ENCODE results near the gene ISCU.
"Not testable (repeated sequence)": the region's sequence is repeated elsewhere in the genome, so short reads cannot be mapped to it uniquely, and the experiment has no call there.

The ISCU gene

DNA sequence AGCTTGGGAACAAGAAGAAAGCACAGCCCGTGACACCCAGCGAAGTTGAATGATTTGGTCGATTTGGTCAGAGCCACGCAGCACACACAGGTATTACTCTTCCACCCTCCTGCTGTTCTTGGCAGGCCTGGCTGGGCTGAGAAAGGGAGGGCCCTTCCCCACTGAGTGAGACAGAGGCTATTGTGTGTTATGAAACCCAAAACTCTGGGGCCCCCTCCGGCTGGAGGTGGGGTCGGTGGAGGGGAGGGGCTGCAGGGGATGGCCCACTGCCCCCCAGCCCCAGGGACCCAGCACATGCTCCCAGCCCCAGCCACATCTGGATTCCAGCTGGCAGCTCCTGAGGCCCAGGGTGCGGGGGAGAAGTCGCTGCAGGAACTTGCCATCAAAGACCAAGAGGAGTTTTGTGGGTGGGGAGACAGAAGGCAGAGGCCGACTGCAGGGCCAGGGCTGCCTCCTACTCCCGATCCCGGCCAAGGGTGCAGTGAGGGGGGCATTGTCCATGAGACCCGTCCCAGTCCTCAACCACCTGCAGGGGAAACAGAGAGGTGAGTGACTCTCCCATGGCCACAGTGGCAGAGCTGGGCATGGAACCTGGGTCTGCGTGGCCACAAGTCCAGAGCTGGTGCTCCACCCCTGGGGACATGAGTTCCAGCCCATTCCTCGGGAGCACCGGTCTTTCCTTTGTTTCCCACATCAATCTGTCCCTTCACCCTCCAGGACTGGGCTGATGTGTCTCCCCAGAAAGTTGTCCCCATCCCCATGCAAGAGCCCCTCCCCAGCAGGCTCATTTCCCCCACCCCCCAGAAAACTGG, 26.8 kb downstream of the ISCU start:
- no peak for DNase-seq (ENCODE audit: low read depth, low spot score)

DNA sequence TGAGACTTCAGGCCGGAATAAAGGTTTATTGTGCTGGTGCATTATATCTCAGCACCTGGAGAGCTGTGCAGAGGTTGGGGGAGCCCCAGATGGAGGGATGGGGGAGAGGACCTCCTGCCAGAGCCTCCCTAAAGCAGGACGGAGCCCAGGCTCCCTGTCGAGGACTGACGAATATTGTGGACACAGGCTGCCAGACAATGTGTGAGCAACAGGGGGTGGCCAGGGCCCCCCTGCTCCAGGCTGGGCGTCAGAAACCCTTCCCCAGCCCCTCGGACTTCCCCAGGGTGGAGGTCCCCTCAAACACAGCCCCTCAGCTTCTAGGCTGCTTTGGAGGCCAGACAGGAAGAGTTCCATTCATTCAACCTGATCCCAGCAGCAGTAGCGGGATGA, 27.4 kb downstream of the ISCU start:
- no peak for DNase-seq (ENCODE audit: low read depth, low spot score)

- DNase-seq (ENCODE audit: low read depth, low spot score): not testable (repeated sequence)
Observed at GRCh38 chr12:108590463-108590862, 28.1 kb downstream of the ISCU start.

GRCh38 chr12:108591267-108591980, 29.0 kb downstream of the ISCU start:
- DNase-seq (ENCODE audit: low read depth, low spot score): no peak

DNA sequence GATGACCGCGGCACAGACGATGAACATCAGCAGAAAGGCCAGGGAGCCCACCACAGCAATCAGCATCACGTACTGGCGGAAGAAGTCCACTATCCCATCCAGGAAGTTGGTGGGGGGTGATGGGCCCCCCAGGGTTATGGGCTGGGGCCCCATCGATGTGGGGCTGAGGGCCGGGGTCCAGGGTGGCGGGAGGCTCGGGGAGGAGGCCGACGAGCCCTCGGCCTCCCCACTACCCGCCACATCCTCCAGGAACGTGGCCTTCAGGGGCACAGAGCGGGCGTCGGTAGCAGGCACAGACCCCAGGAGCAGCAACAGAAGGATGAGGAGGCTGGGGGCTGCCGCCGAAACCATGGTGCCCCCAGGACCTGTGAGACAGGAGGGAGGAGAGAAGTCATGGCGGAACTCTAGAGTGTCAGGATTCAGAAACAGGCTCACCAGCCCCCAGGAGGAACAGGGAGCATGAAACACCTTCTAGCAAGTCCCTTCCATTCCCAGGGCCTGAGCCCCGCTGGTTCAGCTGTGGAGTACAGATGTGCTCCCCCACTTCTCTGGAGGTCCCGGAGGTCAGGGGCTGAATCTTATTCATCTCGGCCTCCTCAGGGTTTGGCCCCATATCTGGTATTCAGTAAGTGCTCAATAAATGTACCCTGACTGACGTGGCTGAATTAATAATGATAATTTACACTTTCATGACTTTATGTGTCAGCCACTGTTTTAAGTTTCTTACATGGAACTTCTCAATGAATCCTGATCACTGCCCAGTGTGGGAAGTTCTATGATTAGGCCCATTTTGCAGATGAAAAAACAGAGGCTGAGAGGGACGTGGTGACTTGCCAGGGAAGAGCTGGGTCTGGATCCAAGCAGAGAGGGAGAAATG, 29.9 kb downstream of the ISCU start:
- no peak for DNase-seq (ENCODE audit: low read depth, low spot score)

GRCh38 chr12:108594323-108594903, 32.0 kb downstream of the ISCU start:
- DNase-seq (ENCODE audit: low read depth, low spot score): no peak

- no peak for DNase-seq (ENCODE audit: low read depth, low spot score)
Observed at GRCh38 chr12:108594960-108595710, 32.7 kb downstream of the ISCU start.

- DNase-seq (ENCODE audit: low read depth, low spot score): no peak
Observed at GRCh38 chr12:108595711-108596647, 33.6 kb downstream of the ISCU start.

DNA sequence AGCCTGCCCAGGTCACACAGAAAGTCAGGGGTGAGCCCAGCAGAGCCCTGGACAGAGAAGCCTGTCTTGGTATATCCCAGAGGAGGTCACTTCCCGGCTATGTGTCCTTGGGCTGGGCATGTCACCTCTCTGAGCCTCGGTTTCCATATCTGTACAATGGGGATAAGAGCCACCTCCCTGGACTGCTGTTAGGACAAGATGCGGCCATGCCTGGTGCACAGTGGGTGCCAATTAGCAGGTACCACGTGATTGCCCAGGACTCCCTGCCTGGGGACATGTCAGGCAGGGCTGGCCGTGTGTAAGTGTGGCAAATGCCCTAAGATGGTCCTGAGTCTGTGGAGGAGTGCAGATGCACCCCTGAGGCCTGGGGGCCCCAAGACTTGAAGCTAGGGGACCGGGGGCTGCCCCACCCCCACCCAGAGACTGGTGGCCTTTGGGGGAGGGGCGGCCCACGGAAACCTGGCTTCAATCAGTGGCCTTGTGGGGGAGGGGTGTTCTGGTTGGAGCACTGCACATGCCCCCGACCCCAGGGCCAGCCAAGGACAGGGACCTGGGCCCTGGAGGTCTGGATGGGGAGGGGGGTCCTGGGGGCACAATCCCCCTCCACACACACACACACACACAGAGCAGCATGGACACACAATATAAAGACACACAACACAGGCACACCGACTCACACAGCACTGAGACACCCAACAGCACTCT, 34.6 kb downstream of the ISCU start:
- no peak for DNase-seq (ENCODE audit: low read depth, low spot score)

DNA sequence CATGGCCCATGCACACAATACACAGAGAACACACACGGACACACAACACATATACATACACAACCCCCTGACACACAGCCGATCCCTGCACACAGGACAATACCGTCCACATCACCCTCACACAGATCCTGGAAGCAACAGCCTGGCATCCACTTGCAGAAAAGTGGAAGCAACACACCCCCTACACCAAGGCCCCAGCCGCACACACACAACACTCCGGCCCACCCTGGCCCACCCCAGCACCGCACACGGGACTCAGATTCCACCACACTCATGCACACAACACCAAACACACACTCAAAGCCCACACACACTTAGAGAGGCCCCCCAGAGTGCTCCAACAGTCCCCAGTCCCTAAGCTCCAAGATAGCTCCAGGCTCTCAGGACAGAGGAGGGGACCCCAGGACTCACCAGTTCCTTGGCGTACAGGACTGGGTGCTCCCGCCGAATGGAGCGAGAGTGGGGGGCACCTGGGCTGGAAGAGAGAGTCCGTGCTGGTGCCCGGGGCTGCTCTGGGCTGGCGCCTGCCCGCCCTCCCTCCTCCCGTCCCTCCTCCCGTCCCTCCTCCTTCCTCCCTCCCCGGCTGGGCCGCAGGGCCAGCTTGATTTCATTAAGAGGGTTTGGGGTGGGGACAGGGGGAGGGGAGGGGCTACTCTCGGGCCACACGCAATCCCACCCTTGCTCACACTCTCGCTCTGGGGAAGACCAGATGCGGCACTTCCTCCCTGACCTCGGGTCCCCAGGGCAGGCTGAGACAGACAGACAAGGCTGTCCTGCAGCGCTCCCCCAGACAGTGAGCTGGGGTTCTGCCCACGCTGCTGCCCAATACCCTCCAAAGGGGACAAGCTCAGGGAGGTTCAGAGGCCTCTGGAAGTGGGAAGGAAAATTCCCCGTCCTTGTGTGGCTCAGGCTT, 35.4 kb downstream of the ISCU start, which contains the start of gene TMEM119:
Gene TMEM119, minus strand, starts transcription at position 526 of the 913 bp plus-strand sequence. CDS start 5,701 bp downstream, outside the sequence.
- DNase-seq (ENCODE audit: low read depth, low spot score): no peak

DNA sequence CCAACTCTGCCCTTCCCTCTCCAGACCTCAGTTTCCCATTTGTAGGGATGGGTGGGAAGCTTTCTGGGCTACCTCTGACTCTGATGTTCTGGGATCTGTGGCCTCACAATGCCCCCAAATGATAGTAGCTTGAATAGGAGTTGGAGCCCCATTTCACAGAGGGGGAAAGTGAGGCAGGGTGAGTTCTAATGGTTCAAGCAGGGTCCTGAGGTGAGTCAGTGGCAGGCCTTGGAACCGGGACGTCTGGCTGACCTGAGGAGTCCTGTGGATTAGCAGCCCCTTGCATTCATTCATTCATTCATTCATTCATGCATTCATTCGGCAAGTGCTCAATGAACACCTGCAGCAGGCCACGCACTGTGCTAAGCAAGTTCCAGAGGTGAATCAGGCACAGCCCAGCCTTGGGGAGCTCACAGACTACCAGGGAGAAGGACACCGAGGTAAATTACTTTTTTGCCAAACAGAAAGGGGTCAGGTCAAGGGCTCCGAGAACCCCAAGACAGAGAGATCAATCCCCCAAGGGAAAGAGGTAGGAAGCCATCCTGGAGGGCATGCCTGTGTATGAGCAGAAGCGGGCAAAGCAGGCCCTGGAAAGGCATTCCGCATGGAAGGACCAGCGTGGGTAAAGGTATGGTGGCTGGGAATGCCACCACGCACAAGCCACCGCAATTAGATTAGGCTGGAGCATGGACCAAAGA, 36.3 kb downstream of the ISCU start:
- no peak for DNase-seq (ENCODE audit: low read depth, low spot score)

- DNase-seq (ENCODE audit: low read depth, low spot score): no peak
Observed at GRCh38 chr12:108599541-108599940, 37.1 kb downstream of the ISCU start.

- DNase-seq (ENCODE audit: low read depth, low spot score): no peak
Observed at GRCh38 chr12:108599948-108600701, 37.7 kb downstream of the ISCU start.

GRCh38 chr12:108600702-108601007, 38.3 kb downstream of the ISCU start:
- no peak for DNase-seq (ENCODE audit: low read depth, low spot score)

DNA sequence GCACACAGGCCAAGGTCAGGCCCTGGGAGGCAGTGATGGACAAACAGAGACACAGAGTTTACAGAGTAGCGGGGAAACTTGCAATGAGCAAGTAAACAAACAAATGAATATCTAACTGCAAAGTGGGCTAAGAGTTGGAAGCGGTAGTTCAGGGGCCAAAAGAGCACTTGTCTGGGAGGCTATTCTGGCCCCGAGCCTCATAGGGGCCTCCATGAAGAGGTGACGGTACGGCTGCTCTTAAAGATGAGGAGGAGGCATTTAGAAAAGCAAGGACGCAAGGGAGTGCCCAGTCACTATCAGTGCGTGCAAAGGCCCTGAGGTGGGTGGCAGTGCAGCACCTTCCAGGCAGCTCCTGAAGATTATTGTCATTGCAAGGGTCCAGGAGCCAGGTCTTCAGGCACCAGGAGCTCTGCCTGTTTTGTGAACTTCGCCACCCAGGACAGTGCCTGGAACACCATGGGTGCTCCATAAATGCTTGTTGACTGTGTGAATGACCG, 39.9 kb downstream of the ISCU start:
- no peak for DNase-seq (ENCODE audit: low read depth, low spot score)

DNA sequence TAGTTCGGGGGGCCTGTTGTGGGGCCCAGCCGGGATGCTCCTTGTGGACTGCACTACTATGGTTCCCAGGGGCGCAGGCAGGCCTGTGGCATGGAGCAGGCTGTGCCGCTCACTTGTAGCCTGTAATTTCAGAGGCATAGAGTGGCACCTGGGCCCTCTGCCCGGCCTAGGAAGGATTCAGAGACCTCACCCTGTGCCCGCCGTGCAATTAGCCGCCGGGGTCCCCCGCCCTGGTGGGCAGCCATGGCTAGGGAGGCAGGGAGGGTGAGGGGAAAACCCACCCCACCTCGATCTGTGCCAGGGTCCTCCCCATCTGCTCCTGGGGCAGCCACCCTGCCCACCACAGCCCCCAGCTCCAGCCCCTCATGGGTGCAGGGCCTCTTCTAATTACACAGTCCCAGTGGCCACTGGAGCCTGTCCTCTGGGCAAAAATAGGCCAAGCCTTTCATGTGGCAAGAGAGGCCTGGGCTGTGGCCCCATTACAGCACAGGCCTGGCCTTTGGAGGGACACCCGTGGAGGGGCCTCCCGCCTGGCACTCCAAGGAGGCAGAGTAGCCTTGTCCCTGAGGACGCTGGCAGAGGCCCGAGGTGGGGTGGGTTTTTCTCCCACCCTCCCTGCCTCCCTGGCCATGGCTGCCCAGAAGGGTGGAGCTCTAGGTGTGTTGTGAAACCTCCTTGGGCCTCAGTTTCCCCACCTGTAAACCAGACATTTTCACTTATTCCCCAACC, 40.7 kb downstream of the ISCU start:
- DNase-seq (ENCODE audit: low read depth, low spot score): no peak

Data from iPS DF 19.7 (cell line).